GM13977 (cell line): ENCODE data around the gene PAK5.

Experiments used
- DNase-seq: peaks from one replicate; pipeline ENCODE4 v3.0.0; 2012; ENCODE audit warnings: low spot score
- in situ Hi-C: fragments of 300-500 bp; cut with MboI; formaldehyde crosslinking; loops from one replicate; pipeline ENCODE4 v1.12.0; 2022; ENCODE audit warnings: low sequenced_read_pairs, low pct_unique_long_range_greater_than_20kb, mixed read lengths, inconsistent platforms; ENCODE audit not compliant: unreplicated experiment
- TF ChIP-seq, protein P1 (sequence below): IDR thresholded peaks from 2 replicates; pipeline ENCODE4 v1.5.1; 2012; ENCODE audit warnings: mild to moderate bottlenecking, control low read depth; ENCODE audit not compliant: insufficient read depth; ENCODE audit errors: extremely low read depth, missing control alignments

Gene PAK5

DNA sequence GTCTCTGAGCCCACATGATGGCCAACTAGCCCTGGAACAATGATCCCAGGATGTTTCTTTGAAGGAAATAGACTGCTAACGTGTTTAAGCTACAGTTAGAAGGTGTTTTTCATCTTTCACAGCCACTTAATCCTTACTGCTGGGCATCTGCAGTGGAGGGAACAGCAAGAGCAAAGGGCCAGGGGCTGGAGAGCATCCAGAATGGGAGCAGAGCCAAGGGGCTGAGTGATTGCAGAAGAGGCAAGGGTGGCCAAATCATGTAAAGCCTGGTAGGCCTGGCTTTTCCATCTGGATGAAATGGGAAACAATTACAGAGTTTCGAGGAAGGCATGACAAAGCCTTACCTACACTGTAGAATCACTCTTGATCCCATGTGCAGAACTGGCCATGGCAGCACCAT, 343.2 kb downstream of the PAK5 start:
- TF ChIP-seq, protein P1, sequence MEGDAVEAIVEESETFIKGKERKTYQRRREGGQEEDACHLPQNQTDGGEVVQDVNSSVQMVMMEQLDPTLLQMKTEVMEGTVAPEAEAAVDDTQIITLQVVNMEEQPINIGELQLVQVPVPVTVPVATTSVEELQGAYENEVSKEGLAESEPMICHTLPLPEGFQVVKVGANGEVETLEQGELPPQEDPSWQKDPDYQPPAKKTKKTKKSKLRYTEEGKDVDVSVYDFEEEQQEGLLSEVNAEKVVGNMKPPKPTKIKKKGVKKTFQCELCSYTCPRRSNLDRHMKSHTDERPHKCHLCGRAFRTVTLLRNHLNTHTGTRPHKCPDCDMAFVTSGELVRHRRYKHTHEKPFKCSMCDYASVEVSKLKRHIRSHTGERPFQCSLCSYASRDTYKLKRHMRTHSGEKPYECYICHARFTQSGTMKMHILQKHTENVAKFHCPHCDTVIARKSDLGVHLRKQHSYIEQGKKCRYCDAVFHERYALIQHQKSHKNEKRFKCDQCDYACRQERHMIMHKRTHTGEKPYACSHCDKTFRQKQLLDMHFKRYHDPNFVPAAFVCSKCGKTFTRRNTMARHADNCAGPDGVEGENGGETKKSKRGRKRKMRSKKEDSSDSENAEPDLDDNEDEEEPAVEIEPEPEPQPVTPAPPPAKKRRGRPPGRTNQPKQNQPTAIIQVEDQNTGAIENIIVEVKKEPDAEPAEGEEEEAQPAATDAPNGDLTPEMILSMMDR = no peak
- no peak for DNase-seq
- in situ Hi-C loops = no loop called here

DNA sequence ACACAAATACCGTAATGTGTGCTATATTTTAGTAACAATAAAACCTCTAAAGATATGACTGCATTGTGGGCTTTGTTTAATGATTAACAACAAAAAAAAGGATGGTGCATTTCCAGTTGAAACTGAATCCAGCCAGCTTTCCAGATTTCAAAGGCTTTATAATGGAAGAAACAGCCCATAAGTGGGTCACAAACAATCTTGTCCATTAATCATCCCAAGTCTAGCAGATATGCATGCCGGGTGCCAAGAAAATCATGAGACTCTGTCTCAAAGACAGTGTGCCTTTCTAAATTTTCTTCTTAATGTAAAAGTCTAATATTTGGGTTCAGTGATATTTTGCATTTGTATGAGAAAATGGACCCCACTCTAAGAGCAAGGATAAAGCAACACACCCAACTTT, 345.1 kb downstream of the PAK5 start:
- TF ChIP-seq, protein P1 = no peak
- in situ Hi-C loops = no loop called here
- no peak for DNase-seq

DNA sequence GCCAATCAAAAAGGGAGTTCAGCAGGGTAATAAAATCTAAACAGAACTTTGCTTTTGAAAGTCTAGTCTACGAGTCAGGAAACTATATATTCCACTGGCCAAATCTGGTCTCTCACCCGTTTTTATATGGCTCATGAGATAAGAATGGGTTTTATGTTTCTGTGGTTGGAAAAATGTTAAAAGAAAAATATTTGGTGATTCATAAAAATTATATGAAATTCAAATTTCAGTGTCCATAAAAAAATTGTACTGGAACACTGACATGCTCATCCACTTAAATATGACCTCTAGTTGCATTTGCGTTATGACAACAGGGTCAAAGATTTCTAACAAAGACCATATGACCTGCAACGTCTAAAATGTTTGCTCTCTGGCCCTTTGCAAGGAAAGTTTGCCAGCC, 346.8 kb downstream of the PAK5 start:
- in situ Hi-C loops = no loop called here

DNA sequence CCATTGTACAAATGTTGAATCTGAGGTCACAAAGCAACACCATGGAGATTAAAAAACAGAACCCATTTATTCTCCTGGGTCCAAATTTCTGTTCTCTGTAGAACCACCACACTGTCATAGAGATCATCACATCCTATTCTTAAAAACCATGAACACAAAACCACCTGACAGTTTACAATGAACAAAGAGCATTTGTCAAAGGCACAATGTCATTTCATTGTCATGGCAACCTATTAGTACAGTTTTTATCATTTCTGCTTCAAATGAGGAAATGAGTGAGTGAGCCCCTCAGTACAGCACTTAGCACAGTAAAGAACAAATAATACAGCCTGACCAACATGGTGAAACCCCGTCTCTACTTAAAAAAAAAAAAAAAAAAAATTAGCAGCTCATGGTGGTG, 347.6 kb downstream of the PAK5 start:
- DNase-seq = no peak
- in situ Hi-C loops = no loop called here
- TF ChIP-seq, protein P1 = no peak

More for the DNA sequence above, 346.8 kb downstream of the PAK5 start:
- no peak for DNase-seq
- TF ChIP-seq, protein P1 = no peak

DNA sequence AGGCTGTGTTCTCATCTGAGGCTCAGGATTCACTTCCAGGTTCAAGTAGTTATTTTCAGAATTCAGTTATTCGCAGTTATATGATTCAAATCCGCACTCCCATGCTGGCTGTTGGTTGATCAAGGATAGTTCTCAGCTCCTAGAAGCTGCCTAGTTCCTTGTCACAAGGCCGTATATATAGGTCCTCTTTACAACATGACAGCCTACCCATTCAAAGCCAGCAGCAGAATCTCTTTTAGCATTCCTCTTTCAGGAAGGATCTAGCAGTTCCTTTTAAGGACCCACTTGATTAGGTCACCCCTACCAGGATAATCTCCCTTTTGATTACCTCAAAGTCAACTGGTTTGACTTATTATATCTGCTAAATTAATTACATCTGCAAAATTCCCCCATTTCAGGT, 348.2 kb downstream of the PAK5 start:
- in situ Hi-C loops = no loop called here
- DNase-seq = no peak
- TF ChIP-seq, protein P1 = no peak

DNA sequence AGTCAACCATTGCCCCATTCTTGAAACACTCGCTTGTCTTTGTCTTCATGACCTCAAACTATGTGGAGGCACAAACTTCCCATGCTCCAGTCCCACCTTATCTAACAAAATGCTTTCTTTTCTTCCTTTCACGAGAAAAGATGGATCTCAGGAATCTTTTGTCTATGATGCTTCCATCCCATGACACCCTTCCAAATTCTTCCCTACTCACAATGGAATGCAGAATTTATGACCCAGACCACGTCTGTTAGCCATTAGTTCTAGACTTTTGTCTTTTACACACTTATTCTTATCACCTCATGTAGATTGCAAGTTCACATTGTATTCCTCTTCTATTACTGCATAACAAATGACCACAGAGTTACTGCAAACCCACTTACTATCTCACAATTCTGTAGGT, 348.7 kb downstream of the PAK5 start:
- no peak for DNase-seq
- TF ChIP-seq, protein P1 = no peak
- in situ Hi-C loops = no loop called here

- DNase-seq = no peak
- TF ChIP-seq, protein P1 = no peak
- in situ Hi-C loops = no loop called here
These were observed 350.8 kb downstream of the PAK5 start for GRCh38 chr20:9488063-9488462.
